ENCODE results near the gene SRA1.

The SRA1 gene

DNA sequence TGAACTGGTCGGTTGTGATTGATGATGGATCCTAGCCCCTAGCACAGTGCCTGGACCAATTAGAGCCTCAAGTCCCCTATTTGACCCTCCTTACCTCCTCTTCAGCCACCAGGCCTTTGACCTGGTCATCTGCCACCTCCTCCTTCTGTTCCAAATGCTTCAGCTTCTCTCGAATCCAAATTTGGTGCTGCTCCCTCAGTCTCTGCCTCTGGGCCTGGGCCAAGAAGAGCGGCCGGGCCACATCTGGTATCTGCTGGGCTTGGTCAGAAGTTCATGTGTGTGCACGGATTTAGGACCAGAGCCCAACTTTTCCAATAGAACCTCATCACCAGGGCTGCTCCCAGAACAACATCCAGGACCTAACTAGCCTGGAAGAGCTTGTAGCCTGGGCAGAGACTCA is 13.8 kb upstream of the SRA1 start:
- no peak for DNase-seq (ENCODE audit: low read depth in 1 of 2, low spot score in 1 of 2)

DNA sequence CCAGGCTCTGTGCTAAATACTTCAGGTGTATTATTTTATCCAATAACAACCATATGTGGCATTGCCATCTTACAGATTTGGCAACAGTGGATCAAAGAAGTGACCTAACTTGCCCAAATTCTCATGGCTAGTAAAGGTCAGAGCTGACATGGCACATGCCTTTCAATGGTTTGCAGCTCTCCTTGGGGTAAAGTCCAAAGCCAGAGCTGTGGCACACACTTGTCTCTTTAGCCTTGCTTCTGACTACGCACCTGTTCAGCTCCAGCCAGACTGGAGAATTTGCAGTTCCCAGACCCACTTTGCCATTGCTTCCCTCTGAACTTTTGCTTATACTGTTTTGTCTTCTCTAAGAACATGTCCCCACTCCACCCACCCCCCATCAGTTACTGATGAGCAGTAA is 13.2 kb upstream of the SRA1 start:
- no peak for DNase-seq (ENCODE audit: low read depth in 1 of 2, low spot score in 1 of 2)

DNA sequence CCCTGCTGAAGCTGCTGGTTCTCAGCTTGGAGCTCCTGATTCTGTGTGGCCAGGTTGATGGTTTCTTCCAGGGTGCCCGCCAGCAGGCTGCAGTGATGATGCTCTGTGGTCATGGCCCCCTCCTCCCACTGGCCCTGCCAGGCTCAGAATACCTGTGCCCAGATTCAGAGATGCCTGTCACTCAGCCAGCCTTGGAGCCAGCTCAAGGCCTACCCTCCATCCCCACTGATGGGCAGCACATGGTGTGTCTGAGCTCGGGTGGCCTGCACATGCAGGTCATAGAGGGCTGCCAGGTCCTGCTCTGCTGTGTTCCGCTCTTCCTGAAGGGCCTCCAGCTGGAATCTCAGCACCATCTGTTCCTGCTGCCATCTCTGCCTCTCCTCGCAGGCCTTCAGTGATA is 12.8 kb upstream of the SRA1 start:
- DNase-seq (ENCODE audit: low read depth in 1 of 2, low spot score in 1 of 2) = no peak

DNA sequence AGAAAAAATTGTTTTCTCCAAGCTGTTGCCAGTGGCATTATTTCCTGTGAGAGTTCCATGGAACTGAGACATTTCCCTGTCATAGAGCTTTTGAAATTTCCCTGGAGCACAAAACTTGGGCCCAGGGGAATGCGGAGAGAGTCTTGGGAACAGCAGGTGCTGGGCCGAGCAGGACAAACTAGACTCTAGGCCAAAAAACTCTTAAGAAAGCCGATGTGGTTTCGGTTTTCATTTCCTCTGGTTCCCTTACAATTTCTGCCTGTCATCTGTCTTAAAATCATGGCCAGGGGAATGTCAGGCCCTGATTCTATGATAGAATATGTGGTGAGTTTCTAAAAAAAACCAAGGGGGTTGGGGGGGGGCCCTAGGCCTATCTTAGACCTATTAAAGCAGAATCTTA is 11.9 kb upstream of the SRA1 start:
- no peak for DNase-seq (ENCODE audit: low read depth in 1 of 2, low spot score in 1 of 2)

DNA sequence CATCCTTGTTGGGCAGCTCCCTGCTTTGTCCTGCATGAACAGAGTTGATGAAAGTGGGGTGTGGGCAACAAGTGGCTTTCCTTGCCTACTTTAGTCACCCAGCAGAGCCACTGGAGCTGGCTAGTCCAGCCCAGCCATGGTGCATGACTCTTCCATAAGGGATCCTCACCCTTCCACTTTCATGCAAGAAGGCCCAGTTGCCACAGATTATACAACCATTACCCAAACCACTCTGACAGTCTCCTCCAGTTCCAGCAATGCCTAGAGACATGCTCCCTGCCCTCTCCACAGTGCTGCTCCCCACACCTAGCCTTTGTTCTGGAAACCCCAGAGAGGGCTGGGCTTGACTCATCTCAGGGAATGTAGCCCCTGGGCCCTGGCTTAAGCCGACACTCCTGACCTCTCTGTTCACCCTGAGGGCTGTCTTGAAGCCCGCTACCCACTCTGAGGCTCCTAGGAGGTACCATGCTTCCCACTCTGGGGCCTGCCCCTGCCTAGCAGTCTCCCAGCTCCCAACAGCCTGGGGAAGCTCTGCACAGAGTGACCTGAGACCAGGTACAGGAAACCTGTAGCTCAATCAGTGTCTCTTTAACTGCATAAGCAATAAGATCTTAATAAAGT is 11.3 kb upstream of the SRA1 start:
- DNase-seq (ENCODE audit: low read depth in 1 of 2, low spot score in 1 of 2) = no peak

DNA sequence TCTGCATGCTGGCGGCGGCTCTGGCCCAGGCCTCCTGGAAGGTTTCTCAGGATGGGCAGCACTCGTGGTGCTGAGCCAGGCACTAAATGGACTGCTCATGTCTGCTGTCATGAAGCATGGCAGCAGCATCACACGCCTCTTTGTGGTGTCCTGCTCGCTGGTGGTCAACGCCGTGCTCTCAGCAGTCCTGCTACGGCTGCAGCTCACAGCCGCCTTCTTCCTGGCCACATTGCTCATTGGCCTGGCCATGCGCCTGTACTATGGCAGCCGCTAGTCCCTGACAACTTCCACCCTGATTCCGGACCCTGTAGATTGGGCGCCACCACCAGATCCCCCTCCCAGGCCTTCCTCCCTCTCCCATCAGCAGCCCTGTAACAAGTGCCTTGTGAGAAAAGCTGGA is 10.6 kb upstream of the SRA1 start:
- no peak for DNase-seq (ENCODE audit: low read depth in 1 of 2, low spot score in 1 of 2)

DNA sequence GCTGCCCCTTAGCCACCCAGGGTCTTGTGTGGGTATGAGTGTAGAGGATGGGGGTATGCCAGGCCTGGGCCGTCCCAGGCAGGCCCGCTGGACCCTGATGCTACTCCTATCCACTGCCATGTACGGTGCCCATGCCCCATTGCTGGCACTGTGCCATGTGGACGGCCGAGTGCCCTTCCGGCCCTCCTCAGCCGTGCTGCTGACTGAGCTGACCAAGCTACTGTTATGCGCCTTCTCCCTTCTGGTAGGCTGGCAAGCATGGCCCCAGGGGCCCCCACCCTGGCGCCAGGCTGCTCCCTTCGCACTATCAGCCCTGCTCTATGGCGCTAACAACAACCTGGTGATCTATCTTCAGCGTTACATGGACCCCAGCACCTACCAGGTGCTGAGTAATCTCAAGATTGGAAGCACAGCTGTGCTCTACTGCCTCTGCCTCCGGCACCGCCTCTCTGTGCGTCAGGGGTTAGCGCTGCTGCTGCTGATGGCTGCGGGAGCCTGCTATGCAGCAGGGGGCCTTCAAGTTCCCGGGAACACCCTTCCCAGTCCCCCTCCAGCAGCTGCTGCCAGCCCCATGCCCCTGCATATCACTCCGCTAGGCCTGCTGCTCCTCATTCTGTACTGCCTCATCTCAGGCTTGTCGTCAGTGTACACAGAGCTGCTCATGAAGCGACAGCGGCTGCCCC is 10.0 kb upstream of the SRA1 start:
- DNase-seq (ENCODE audit: low read depth in 1 of 2, low spot score in 1 of 2) = no peak

DNA sequence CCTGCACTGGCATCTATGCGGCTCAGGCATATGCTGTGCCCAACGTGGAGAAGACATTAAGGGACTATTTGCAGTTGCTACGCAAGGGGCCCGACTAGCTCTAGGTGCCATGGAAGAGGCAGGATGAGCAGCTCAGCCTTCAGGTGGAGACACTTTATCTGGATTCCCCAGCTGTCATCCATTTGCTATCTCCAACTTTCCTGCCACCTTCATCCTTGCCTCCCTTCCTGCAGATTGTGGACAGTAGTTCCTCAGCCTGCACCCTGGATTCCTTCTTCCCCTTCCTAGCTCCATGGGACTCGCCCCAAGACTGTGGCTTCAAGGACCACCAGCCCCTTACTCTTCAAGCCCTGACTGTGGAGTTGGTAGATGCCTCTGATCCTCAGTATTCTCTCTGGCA is 9.4 kb upstream of the SRA1 start:
- no peak for DNase-seq (ENCODE audit: low read depth in 1 of 2, low spot score in 1 of 2)

DNA sequence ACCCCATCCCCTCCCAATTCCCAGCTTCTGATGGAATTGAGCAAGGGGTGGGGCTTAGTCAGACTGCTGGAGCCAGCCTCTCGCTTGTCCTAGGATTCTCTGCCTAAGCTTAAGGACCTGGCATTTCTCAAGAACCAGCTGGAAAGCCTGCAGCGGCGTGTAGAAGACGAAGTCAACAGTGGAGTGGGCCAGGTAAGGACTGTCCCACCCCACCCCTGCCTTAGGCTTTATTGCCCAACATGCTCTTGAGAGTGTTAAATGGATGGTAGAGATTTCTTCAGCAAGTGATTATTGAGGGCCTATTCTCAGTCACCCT is 8.5 kb upstream of the SRA1 start:
- no peak for DNase-seq (ENCODE audit: low read depth in 1 of 2, low spot score in 1 of 2)

DNA sequence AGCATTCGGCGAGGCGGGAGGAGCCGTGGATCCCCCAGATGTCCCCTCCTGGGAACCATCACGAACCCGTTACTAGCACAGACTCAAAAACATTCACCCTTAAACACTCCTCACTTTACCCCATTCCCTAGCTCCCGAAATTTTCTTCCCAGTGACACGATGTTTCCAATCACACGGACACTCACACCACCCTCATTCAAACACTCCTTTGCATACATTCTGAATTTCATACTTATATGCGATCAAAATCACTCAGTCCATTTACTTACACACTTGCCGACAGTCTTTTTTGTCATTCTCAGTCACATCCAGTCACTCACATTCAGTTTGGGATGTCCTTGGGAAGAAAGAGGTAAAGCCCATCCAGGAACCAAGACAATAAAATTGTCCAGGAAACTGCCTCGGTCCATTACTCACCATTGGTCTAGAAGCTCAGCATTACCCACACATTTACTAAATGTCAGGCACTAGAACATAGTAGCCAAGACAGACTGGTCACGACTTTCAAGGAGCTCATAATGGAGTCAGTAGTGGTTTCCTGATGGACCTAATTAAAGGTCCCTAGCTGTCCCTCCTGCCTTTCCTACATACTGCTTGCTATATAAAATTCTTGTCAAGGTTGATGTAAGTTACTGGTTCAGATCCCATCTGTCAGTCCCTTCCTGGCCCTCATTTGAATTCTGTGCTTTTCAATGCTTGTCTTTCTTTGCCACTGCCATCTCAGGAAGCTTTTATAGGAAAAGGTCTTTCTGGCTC is 7.9 kb upstream of the SRA1 start:
- DNase-seq (ENCODE audit: low read depth in 1 of 2, low spot score in 1 of 2) = no peak

DNA sequence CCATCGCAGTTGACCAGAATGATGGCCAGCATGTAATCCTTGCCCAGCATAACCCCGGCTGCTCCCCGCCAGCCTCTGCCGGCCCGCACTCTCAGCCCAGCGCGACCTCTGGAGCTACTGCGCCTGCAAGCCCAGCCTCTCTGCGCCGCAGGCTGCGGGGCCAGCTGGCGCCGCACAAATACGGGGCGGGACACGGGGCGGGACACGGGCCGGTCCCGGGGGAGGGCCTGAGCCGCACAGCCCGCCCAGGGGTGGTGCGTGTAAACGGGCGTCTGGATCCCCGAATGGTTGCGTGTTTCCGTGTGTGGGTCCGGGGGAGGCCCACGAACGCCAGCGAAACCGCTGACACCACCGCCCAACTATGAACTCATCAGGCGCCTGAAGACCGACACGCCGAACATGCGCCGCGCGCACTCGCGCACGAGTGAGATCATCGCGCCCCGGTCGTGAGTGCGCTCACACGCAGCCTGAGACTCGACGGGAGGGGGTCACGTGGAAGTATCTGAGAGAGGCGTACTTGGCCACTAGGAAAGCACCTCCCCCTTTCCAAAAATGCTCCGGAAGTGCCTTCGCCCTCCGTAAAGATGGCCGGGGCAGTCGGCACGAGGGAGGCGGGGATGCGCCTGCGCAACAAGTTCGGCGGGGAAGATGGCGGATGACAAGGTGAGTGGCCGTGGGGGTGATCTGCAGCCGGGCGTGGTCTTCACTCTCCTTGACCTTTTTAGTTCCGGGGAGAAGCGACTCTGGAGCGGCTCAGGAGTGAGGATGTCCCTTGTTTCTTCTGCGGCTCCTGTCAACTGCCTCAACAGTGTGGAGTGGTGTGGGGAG is 7.1 kb upstream of the SRA1 start, which contains the start of the genes APBB3 and SLC35A4:
TSS of gene APBB3 (minus strand) at position 403 of the 828 bp plus-strand sequence. CDS start at position 50, 353 bp downstream.
TSS of gene SLC35A4 (plus strand) at position 633 of the 828 bp plus-strand sequence. CDS start 2,342 bp downstream, outside the sequence.
- DNase-seq (ENCODE audit: low read depth in 1 of 2, low spot score in 1 of 2) = peak; percentile 84 to 92

DNA sequence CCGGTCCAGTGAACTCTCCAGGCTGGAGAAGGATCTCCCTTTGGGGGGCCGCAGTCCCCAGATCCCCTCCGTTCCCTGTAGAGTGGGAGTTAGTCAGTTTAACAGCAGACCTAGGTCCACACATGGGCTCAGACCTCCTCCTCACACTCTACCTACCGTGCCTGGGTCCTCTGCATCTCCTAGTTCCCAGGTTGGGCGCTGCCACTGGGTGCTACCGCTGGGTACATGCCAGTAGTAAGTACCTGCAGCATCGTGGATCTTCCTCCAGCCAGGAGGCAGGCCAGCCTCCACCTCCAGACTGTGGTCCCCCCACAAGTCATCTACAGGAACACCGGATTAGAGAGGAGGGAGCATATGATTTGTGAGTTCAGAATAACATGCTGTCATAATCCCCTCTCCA is 6.3 kb upstream of the SRA1 start:
- no peak for DNase-seq (ENCODE audit: low read depth in 1 of 2, low spot score in 1 of 2)

DNA sequence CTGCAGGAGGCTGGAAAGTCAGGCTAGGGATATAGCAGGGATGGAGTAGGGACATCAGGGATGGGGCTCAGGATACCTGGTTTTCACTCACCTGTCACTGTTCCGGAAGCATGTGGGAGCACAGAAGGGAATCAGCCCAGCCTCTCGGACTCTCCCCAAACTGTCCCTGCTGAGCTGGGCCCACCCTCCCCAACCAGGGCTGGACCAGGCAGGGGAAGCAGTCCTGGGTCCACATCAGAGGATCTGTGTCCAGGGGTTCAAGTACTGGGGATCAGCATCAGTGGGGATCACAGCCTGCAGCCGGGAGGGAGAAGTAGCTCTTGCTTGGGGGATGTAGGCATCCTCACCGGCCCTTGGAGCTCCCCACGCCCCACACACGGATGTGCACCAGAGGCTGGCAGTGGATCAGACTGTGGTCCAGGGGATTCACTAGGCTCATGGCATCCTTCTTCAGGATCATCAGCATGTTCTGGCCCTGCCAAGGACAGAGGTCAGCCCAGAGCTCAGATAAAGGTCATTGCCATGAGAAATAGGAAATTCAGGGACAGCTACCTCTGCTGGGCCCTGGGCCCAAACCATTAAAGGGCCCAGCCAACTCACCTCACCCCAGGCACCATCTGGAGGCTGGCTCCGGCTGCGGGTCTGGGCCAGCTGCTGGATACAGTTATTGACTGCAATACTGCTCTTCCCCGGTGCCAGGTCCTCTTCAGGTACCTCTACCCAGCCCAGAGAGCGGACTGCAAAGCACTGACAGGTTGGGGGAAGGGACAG is 4.7 kb upstream of the SRA1 start:
- no peak for DNase-seq (ENCODE audit: low read depth in 1 of 2, low spot score in 1 of 2)

DNA sequence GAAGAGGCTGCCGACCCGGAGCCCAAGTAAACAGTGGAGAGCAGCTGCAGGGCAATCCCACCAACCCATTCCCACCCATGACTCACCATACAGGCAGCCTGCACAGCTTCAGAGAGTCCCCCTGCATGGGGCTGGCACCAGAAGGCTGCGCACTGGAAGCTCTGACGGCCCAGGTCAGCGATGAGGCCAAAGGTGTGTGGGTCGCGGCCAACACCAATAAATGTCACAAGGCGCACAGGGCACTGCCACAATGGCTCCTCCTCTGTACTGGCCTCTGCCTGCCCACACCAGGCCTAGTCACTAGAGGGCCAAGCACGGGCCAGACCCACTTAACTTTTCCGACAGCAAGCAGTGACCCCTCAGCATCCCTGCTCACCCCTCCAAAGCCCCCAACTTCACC is 3.0 kb upstream of the SRA1 start:
- no peak for DNase-seq (ENCODE audit: low read depth in 1 of 2, low spot score in 1 of 2)

DNA sequence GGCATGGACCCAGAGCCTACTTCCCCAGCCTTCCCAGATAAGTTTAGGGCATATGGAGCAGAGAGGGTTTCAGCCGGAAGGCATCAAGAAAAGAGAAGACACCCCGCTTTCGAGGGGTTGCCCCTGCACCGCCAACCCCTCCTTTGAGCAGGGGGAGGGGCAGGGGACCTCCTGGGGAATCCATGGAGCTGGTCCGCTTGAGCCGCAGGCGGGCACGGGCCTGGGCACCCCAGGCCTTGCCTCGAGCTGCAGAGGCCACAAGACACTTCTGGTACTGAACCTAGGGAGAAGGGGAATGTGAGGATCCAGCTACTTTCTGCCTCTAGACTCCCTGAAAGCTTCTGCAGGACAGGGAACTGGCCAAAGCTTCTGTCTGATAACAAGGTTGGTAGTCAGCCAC is 1.3 kb upstream of the SRA1 start:
- DNase-seq (ENCODE audit: low read depth in 1 of 2, low spot score in 1 of 2) = no peak

DNA sequence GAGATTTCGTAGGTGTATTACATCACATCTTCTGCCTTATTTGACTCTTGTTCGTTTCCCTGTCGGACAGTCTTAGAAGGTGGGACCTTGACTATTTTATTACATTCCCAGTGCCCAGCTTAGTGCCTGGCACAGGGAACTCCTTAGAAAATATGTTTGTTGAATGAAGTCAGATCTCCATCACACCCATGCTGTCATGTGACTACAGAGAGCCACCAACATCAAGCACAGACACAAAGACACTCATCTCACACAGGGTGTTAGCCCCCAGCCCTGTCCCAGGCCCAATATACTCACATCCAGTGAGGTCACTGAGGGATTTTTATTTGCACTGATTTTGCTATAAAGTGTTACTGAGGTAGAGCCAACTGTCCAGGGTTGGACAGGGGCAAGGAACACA is 692 bp upstream of the SRA1 start:
- no peak for DNase-seq (ENCODE audit: low read depth in 1 of 2, low spot score in 1 of 2)

DNA sequence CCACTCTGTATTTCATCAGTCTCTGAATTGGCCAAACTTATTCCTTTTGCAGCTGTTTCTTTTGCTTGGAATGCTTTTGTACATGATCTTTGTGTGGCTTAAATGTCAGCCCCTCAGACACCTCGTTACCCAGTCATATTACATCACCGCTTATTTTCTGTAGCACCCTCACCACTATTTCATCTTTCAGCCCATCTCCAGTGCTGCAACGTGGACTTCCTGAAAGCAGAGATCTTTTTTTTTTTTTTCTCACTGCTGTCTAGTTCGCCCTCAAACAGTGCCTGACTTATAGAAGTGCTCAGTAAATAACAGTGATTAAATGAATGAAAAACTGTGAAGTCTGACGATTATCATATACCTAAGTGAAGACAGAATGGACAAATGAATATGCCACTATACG is 835 bp downstream of the SRA1 start:
- DNase-seq (ENCODE audit: low read depth in 1 of 2, low spot score in 1 of 2) = no peak

DNA sequence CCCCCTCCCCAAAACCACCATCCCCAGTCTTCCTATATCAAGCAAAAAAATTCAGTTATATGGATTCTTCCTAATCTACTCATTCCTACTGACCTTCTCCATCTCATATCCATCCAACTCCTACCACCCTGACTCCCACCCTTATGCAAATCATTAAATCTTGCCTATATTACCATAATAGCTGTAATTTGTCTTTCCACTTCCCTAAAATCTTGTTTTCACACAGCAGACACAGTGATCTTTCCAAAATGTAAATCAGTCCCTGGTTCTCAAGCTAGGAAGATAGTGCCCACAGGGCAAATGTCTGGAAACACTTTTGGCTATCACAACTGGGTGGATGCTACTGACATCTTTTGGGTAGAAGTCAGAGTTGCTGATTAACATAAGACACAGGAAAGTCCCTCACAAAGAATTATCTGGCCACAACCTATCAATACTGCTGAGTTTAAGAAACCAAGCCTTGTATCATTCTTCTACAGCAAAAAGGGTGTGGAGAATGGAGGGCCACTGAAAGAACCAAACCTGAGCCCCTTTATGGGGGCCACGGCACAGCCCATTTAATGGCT is 1.4 kb downstream of the SRA1 start:
- DNase-seq (ENCODE audit: low read depth in 1 of 2, low spot score in 1 of 2) = no peak

DNA sequence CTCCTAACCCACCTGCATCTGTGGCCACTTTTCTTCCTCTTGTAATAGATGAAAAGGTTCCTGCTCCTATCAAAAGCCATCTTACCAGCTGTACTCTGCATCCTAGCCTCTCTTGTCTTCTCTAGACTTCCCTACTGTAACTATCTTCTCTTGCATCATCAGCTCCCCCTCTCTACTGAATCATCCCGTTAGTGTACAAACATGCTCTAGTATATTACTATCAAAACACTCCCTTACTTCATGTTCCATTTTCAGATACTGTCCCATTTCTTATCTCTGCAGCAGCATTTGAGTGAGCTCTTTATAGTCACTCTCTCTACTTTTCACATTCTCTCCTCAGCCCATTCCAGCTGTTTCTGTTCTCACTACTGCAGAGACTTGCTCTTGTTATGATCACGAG is 2.8 kb downstream of the SRA1 start:
- DNase-seq (ENCODE audit: low read depth in 1 of 2, low spot score in 1 of 2) = no peak

DNA sequence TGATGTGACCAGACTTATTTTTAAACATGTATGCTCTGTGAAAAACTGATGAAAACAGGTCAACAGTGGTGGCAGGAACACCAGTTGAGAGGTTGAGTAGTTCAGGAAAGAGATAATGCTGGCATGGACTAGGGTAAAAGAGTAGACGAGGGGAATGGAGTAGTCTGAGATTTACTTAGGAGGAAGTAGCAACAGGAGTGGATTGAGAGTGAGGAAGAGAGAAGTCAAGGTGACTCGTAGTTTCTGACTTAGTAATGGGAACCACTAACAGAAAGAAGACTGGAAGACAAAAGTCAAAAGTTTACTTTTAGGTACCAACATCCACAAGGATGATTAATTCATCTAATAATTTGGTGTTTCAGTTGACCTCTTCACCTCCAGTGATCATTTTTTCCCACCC is 3.6 kb downstream of the SRA1 start:
- no peak for DNase-seq (ENCODE audit: low read depth in 1 of 2, low spot score in 1 of 2)

DNA sequence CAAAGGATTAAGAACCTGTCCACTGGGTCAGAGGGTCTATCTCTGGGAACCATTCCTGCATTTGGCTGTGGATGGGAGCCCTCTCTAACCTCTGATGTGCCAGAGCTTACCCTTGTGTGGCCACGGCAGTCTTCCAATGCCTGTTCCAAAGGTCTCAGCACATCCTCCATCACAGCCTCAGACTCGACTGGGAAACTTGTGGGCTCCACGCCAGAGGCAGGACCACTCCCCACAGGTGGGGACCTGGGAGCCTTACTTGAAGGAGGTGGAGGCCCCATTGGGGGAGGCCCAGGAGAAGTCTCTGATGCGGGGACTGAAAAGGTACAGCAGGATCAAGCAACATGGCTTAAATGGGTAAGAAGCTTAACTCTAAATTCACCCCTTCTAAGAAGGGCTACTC is 5.4 kb downstream of the SRA1 start:
- no peak for DNase-seq (ENCODE audit: low read depth in 1 of 2, low spot score in 1 of 2)

All from stimulated activated CD4-positive, alpha-beta T cell treated with anti-CD3 and anti-CD28 coated beads, Interleukin-15, amount 100 ng/mL, for 1 hour (primary cell).